ENCODE data around the gene SREK1.

DNA sequence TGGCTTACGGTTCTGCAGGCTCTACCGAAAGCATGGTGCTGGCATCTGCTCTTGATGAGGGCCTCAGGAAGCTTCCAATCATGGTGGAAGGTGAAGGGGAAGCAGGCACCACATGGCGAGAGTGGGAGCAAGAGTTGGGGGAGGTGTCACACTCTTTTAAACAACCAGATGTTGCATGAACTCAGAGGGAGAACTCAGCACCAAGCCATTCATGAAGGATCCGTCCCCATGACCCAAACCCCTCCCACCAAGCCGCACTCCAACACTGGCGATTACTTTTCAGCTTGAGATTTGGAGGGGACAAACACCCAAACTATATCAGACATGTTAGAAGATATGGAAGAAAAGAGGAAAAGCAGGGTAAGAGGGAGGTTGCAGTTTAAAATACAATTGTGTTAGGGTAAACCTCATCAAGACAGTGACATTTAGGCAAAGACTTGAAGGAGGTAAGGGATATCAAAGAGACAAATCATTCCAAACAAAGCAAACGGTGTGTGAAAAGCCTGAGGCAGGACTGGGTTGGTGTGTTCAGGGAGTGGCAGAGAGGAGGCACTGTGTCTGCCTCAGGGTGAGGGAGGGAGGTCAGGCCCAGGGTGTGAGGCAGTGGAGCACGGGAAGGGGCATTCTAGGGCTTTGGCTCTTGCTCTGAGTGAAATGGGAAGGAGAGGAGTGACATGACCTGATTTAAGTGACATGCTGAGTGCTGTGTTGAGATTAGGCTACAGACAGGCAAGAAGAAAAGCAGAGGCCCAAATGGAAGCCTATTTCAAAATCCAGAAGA, 80.9 kb downstream of the SREK1 start:
- TF ChIP-seq CTCF (IDR thresholded peaks at IDR 0.05; ENCODE audit: insufficient read depth, low read depth, low read length): no peak
- no peak for TF ChIP-seq EZH2 (IDR thresholded peaks at IDR 0.05; ENCODE audit: insufficient read depth, low read length)

Measured in astrocyte (in vitro differentiated cells and primary cell).